CD4-positive, alpha-beta memory T cell (primary cell): Measurements from ENCODE around the gene SPTBN4. TPM values are rescaled to one million over a fixed set of nuclear protein-coding genes. Genes with fewer than 3 reads are reported as not detected.

Source experiments
- CTCF ChIA-PET: fragments of 350-600 bp; sonication (Branson Sonifier 250); formaldehyde crosslinking; loops from one replicate; lab custom pipeline; 2021; ENCODE audit warnings: inconsistent platforms; ENCODE audit not compliant: partially characterized antibody; lab: Charles Lee
- POLR2A ChIA-PET: fragments of 350-600 bp; sonication (Branson Sonifier 250); formaldehyde crosslinking; loops from one replicate; lab custom pipeline; 2021; ENCODE audit not compliant: partially characterized antibody; lab: Charles Lee
- DNase-seq, 5 donors: peaks; one replicate each; pipeline versions ENCODE4 v3.0.0 to v3.0.0-alpha.2; 2020 to 2022; ENCODE audit warnings: mixed read lengths in 1 of 5
- H3K27ac ChIP-seq: one replicate; pipeline ENCODE4 v1.7.0; 2013; ENCODE audit warnings: low read depth, low read length
- H3K27me3 ChIP-seq: 2 replicates; pipeline ENCODE4 v1.7.0; 2013; ENCODE audit warnings: mild to moderate bottlenecking, low read length, moderate library complexity; ENCODE audit not compliant: insufficient read depth
- H3K36me3 ChIP-seq: 2 replicates; pipeline ENCODE4 v1.7.0; 2013; ENCODE audit warnings: mild to moderate bottlenecking, low read length, moderate library complexity; ENCODE audit not compliant: insufficient read depth
- H3K4me1 ChIP-seq: 2 replicates; pipeline ENCODE4 v1.7.0; 2013; ENCODE audit warnings: mild to moderate bottlenecking, low read length, moderate library complexity; ENCODE audit not compliant: insufficient read depth
- H3K4me3 ChIP-seq, 2 donors: one replicate each; pipeline ENCODE4 v1.7.0; 2013; ENCODE audit warnings: low read length in 2 of 2, mild to moderate bottlenecking in 1 of 2
- H3K9me3 ChIP-seq, 2 donors: one replicate each; pipeline ENCODE4 v1.7.0; 2013; ENCODE audit warnings: low read length in 2 of 2, control low read depth in 1 of 2; ENCODE audit not compliant: control insufficient read depth in 1 of 2
- H3K27ac Mint-ChIP-seq, 7 donors: one replicate each; pipeline ENCODE4 v1.8.0; 2020 to 2021; ENCODE audit warnings: mixed read lengths in 7 of 7, mild to moderate bottlenecking in 6 of 7, inconsistent platforms in 3 of 7, moderate library complexity in 3 of 7
- H3K27me3 Mint-ChIP-seq, 2 donors: one replicate each; pipeline ENCODE4 v1.8.0; 2020 to 2021; ENCODE audit warnings: mixed read lengths in 2 of 2
- H3K36me3 Mint-ChIP-seq, 2 donors: one replicate each; pipeline ENCODE4 v1.8.0; 2020 to 2021; ENCODE audit warnings: mixed read lengths in 2 of 2, inconsistent platforms in 1 of 2, mild to moderate bottlenecking in 1 of 2
- H3K4me1 Mint-ChIP-seq, 4 donors: one replicate each; pipeline ENCODE4 v1.8.0; 2020 to 2021; ENCODE audit warnings: mixed read lengths in 4 of 4, mild to moderate bottlenecking in 1 of 4
- H3K4me3 Mint-ChIP-seq, 8 donors: one replicate each; pipeline ENCODE4 v1.8.0; 2020 to 2021; ENCODE audit warnings: mixed read lengths in 8 of 8, mild to moderate bottlenecking in 7 of 8, moderate library complexity in 6 of 8, inconsistent platforms in 3 of 8
- H3K9me3 Mint-ChIP-seq, 8 donors: one replicate each; pipeline ENCODE4 v1.8.0; 2020 to 2021; ENCODE audit warnings: mixed read lengths in 8 of 8, mild to moderate bottlenecking in 5 of 8, inconsistent platforms in 3 of 8, moderate library complexity in 1 of 8
- intact Hi-C: fragments of 100-400 bp; cut with micrococcal nuclease; formaldehyde crosslinking; loops from one replicate; pipeline ENCODE4 v1.15.1; 2023
- polyA plus RNA-seq, 2 donors: library from polyadenylated mRNA; unstranded; fragments of 300-500 nt; fragmentation: Illumina TruSeq; gene quantifications; one replicate each; pipeline ENCODE4 v1.2.3, GENCODE V29; 2021
- total RNA-seq, 2 experiments: library from RNA; stranded (reverse); gene quantifications; one replicate each; pipeline ENCODE4 v1.2.3, GENCODE V29; 2021

SPTBN4 gene
- total and polyA plus RNA-seq, 4 experiments from 2014 or later, result 0.02 to 0.30 (median 0.17) TPM; not detected in 1

GRCh38 chr19:40502081-40502480 lies 35.3 kb downstream of the SPTBN4 start:
- intact Hi-C loops, result no loop called here
- POLR2A ChIA-PET, result no interaction called here
- peaks cover 0 to 2% (median 0%) of the 10 kb centered on the region in 8 donors for H3K9me3 Mint-ChIP-seq

DNA sequence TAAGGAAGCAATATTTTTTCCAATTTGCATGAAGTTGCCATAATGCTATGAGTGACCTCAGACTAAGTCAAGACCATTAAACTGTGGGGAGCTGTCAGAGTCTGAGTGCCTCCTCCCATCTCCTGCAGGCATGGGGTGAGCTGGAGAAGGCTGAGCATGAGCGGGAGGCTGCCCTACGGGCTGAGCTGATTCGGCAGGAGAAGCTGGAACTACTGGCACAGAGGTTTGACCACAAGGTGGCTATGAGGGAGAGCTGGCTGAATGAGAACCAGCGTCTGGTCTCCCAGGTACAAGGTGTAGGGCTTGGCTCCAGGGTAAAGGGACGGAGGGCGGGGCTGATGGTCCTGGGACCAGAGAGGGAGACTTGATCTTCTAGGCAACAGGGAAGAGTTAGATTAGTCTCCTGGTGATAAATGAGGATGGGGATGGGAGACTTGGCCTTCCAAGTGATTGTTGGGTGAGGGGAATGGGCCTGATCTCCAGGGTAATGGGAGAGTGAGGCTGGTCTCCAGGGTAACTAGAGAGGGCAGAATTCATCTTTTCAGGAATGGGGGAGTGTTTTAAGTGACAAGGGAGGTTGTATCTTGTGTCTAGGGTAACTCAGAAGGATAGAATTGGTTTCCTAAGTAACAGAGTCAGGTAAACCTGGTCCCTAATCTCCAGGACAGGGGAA lies 36.0 kb downstream of the SPTBN4 start:
- Mint-ChIP-seq H3K27me3 (peaks cover 9 to 12% of the 10 kb centered on the region in 2 donors), H3K9me3 (peaks cover 0 to 2% (median 0%) of the 10 kb centered on the region in 8 donors), H3K4me3 (no peak overlapping the region), H3K4me1 (peaks cover 0 to 5% (median under 1%) of the 10 kb centered on the region in 4 donors), H3K27ac (no peak overlapping the region), H3K36me3 (no peaks in the 10 kb centered on the region)
- Histone ChIP-seq H3K9me3 (no peaks in the 10 kb centered on the region), H3K4me1 (no peaks in the 10 kb centered on the region), H3K4me3 (no peak overlapping the region), H3K27ac (no peak overlapping the region), H3K27me3 (no peaks in the 10 kb centered on the region), H3K36me3 (no peaks in the 10 kb centered on the region)
- intact Hi-C loops, result no loop called here
- no peak for DNase-seq
- ChIA-PET CTCF (no interaction called here), POLR2A (no interaction called here)

More at GRCh38 chr19:40502081-40502480, 35.3 kb downstream of the SPTBN4 start:
- CTCF ChIA-PET, result no interaction called here
- Histone ChIP-seq H3K9me3 (no peaks in the 10 kb centered on the region), H3K4me1 (no peaks in the 10 kb centered on the region), H3K36me3 (no peaks in the 10 kb centered on the region), H3K4me3 (no peak overlapping the region), H3K27ac (no peak overlapping the region), H3K27me3 (no peaks in the 10 kb centered on the region)
- Mint-ChIP-seq H3K27ac (no peak overlapping the region), H3K4me3 (no peak overlapping the region), H3K4me1 (peaks cover 0 to 5% (median under 1%) of the 10 kb centered on the region in 4 donors), H3K36me3 (no peaks in the 10 kb centered on the region), H3K27me3 (peaks cover 9 to 12% of the 10 kb centered on the region in 2 donors)
- DNase-seq, result no peak

DNA sequence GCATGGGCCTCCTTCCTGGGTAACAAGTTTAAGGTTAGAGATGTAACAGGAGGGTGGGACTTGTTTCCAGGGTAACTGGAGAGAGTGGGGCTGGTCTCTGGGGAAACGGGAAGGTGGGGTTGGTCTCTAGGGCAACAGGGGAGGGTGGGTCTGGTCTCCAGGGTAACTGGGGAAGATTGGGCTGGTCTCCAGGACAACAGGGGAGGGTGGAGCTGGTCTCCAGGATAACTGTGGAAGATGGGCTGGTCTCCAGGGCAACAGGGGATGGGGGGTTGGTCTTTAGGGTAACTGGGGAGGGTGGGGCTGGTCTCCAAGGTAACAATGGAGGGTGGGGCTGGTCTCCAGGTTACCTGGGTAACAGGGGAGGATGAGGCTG lies 36.5 kb downstream of the SPTBN4 start:
- Histone ChIP-seq H3K4me3 (no peak overlapping the region), H3K36me3 (no peaks in the 10 kb centered on the region), H3K4me1 (no peaks in the 10 kb centered on the region), H3K9me3 (no peaks in the 10 kb centered on the region), H3K27ac (no peak overlapping the region), H3K27me3 (no peaks in the 10 kb centered on the region)
- intact Hi-C loops, result no loop called here
- Mint-ChIP-seq H3K4me3 (no peak overlapping the region), H3K27ac (no peak overlapping the region), H3K4me1 (peaks cover 0 to 5% (median under 1%) of the 10 kb centered on the region in 4 donors), H3K27me3 (peaks cover 9 to 10% of the 10 kb centered on the region in 2 donors), H3K9me3 (peaks cover 0 to 2% (median 0%) of the 10 kb centered on the region in 8 donors), H3K36me3 (no peaks in the 10 kb centered on the region)
- DNase-seq, result no peak
- ChIA-PET CTCF (no interaction called here), POLR2A (no interaction called here)

GRCh38 chr19:40506099-40506498 lies 39.3 kb downstream of the SPTBN4 start:
- Mint-ChIP-seq H3K27me3 (peaks cover 16 to 26% of the 10 kb centered on the region in 2 donors), H3K4me3 (no peak overlapping the region), H3K36me3 (no peaks in the 10 kb centered on the region), H3K27ac (peak overlapping the region in 1 of 7 donors; percentile 60), H3K9me3 (peaks cover 0 to 2% (median 0%) of the 10 kb centered on the region in 8 donors), H3K4me1 (peaks cover 0 to 5% (median 2%) of the 10 kb centered on the region in 4 donors)
- H3K36me3 ChIP-seq, result no peaks in the 10 kb centered on the region
- intact Hi-C loops, result no loop called here
- H3K27me3 ChIP-seq, result peaks cover under 1% of the 10 kb centered on the region
- no peaks in the 10 kb centered on the region for H3K9me3 ChIP-seq
- H3K4me1 ChIP-seq, result no peaks in the 10 kb centered on the region
- no peak overlapping the region for H3K27ac ChIP-seq
- no peak for DNase-seq
- no peak overlapping the region for H3K4me3 ChIP-seq
- POLR2A ChIA-PET, result no interaction called here
- CTCF ChIA-PET, result no interaction called here

- H3K9me3 Mint-ChIP-seq, result peaks cover 0 to 2% (median 0%) of the 10 kb centered on the region in 8 donors
- no peak for DNase-seq
- no peak overlapping the region for H3K27ac Mint-ChIP-seq
- Histone ChIP-seq H3K4me1 (peaks cover 8% of the 10 kb centered on the region), H3K4me3 (no peak overlapping the region), H3K27me3 (peaks cover 12% of the 10 kb centered on the region), H3K27ac (no peak overlapping the region), H3K36me3 (no peaks in the 10 kb centered on the region), H3K9me3 (no peaks in the 10 kb centered on the region)
- ChIA-PET POLR2A (no interaction called here), CTCF (no interaction called here)
- intact Hi-C loops, result no loop called here
- H3K36me3 Mint-ChIP-seq, result no peaks in the 10 kb centered on the region
- no peak overlapping the region for H3K4me3 Mint-ChIP-seq
- peaks cover 26 to 30% of the 10 kb centered on the region in 2 donors for H3K27me3 Mint-ChIP-seq
- peaks cover 0 to 11% (median 6%) of the 10 kb centered on the region in 4 donors for H3K4me1 Mint-ChIP-seq
These were observed 41.1 kb downstream of the SPTBN4 start for GRCh38 chr19:40507892-40508291.

DNA sequence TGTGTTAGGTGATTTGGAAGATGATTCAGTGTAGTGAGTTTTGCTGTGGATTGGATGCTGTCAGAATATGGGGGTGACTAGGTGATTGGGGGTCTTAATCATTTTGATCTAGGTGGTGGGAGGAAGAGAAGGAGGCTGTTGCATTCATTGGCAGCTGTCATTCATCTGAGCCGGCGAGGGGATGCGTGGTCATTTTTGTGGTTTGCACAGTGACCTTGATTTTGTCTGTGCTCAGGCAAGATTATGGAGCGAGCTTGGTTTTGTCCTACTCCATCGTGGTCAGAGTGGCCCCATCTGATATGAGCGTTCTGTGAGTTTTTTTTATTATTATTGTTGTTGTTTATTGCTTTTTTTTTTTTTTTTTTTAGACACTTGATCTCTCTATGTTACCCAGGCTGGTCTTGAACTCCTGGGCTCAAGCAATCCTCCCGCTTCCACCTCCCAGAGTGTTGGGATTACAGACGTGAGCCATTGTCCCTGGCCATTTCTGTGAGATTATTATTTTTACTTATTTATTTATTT lies 42.0 kb downstream of the SPTBN4 start:
- Mint-ChIP-seq H3K27me3 (peaks cover 30 to 33% of the 10 kb centered on the region in 2 donors), H3K9me3 (peaks cover 0 to 2% (median 0%) of the 10 kb centered on the region in 8 donors), H3K4me3 (no peak overlapping the region), H3K27ac (no peak overlapping the region), H3K4me1 (peaks cover 0 to 11% (median 9%) of the 10 kb centered on the region in 4 donors), H3K36me3 (no peaks in the 10 kb centered on the region)
- intact Hi-C loops, result no loop called here
- no peak for DNase-seq
- POLR2A ChIA-PET, result no interaction called here
- Histone ChIP-seq H3K36me3 (no peaks in the 10 kb centered on the region), H3K4me1 (peaks cover 8% of the 10 kb centered on the region), H3K27me3 (peaks cover 12% of the 10 kb centered on the region), H3K27ac (no peak overlapping the region), H3K9me3 (no peaks in the 10 kb centered on the region), H3K4me3 (no peak overlapping the region)
- CTCF ChIA-PET, result no interaction called here

DNA sequence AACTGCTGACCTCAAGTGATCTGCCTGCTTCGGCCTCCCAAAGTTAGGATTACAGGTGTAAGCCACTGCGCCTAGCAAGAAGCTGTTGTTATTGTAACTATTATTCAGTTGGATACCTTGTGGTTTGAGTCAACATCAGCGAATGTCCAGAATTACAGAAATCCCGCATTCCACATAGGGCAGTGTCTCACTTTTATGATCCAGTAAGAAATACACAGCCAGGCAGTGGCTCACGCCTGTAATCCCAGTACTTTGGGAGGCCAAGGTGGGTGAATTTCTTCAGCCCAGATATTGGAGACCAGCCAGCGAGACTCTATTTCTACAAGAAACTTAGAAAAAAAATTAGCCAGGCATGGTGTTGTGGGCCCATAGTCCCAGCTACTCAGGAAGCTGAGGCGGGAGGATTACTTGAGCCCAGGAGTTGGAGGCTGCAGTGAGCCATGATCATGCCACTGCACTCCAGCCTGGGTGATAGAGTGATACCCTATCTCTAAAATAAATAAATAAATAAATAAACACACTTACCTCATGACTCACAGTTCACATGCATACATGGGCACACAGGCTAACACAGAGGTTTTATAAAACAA lies 43.8 kb downstream of the SPTBN4 start:
- Histone ChIP-seq H3K27me3 (peaks cover 12% of the 10 kb centered on the region), H3K27ac (no peak overlapping the region), H3K4me1 (peaks cover 8% of the 10 kb centered on the region), H3K36me3 (no peaks in the 10 kb centered on the region), H3K4me3 (no peak overlapping the region), H3K9me3 (no peaks in the 10 kb centered on the region)
- Mint-ChIP-seq H3K4me1 (peaks cover 0 to 15% (median 6%) of the 10 kb centered on the region in 4 donors), H3K27ac (no peak overlapping the region), H3K27me3 (peaks cover 37 to 39% of the 10 kb centered on the region in 2 donors), H3K4me3 (no peak overlapping the region), H3K9me3 (no peaks in the 10 kb centered on the region), H3K36me3 (no peaks in the 10 kb centered on the region)
- POLR2A ChIA-PET, result no interaction called here
- no peak for DNase-seq
- intact Hi-C loops, result no loop called here
- CTCF ChIA-PET, result interaction anchor here (1.4 kb wide), 1 partner anchor 90 kb away, joined by 5 read pairs; no protein-coding TSS in a partner anchor
